HCT116 (cell line): ENCODE results near the gene GRM5. TPM values are rescaled to one million over a fixed set of nuclear protein-coding genes. Genes with fewer than 3 reads are reported as not detected.

ENCODE experiments used
- ATAC-seq: fragments of 200-7000 bp; cut with Tn5 transposase; 2 replicates; pipeline ENCODE4 v1.9.1; 2020; ENCODE audit warnings: mild to moderate bottlenecking, moderate library complexity
- BruUV-seq: library from RNA; stranded (reverse); fragments of 400-500 nt; replicated peaks from 2 replicates; lab custom pipeline; 2021; lab: Mats Ljungman, UMichigan
- CTCF ChIA-PET: fragments of 300-600 bp; sonication (Branson Sonifier 250); formaldehyde crosslinking; loops from one replicate; lab custom pipeline; 2021; ENCODE audit warnings: antibody characterized with exemption; lab: Charles Lee
- POLR2A ChIA-PET: fragments of 300-600, 350-600 bp; sonication (Branson Sonifier 250); formaldehyde crosslinking; loops from one replicate; lab custom pipeline; 2021; ENCODE audit warnings: antibody characterized with exemption; lab: Charles Lee
- RAD21 ChIA-PET, 2 experiments: fragments of 300-600 bp; sonication (Branson Sonifier 250); formaldehyde crosslinking; loops; one replicate each; lab custom pipeline; 2023; ENCODE audit warnings: low total read pairs in 2 of 2; ENCODE audit not compliant: uncharacterized antibody in 2 of 2, unreplicated experiment in 2 of 2, low non-redundant PET in 1 of 2; lab: Charles Lee
- DNase-seq: peaks from one replicate; pipeline ENCODE4 v3.0.0-alpha.2; 2010; ENCODE audit warnings: low read depth, low spot score
- H2AFZ ChIP-seq: fragments of 200-600 bp; shearing (Covaris generic), sonication (generic); 2 replicates; pipeline ENCODE4 v1.6.1; 2017; ENCODE audit warnings: low read depth, mixed run types, mixed read lengths, antibody characterized with exemption, low read length; ENCODE audit not compliant: poor library complexity, severe bottlenecking
- H3K27ac ChIP-seq: 2 replicates; pipeline ENCODE4 v1.5.1; 2012; ENCODE audit warnings: low read depth, low read length
- H3K27me3 ChIP-seq: fragments of 200-600 bp; sonication (generic); 2 replicates; pipeline ENCODE4 v1.6.1; 2016; ENCODE audit warnings: mixed run types, low read length, mixed read lengths; ENCODE audit not compliant: insufficient read depth
- H3K36me3 ChIP-seq, 2 experiments: fragments of 200-500 bp in 1 of 2; fragments of 200-600 bp in 1 of 2; sonication (Bioruptor generic) in 1 of 2; sonication (generic) in 1 of 2; 2 replicates each; pipeline versions ENCODE4 v1.5.1 to v1.6.1; 2014 to 2016; ENCODE audit warnings: low read length in 2 of 2, inconsistent platforms in 1 of 2, mixed read lengths in 1 of 2, mixed run types in 1 of 2; ENCODE audit not compliant: insufficient read depth in 2 of 2, control insufficient read depth in 1 of 2
- H3K4me1 ChIP-seq, 2 experiments: fragments of 200-600 bp in 1 of 2; sonication (generic) in 1 of 2; 2 replicates each; pipeline versions ENCODE4 v1.5.1 to v1.6.1; 2012 to 2017; ENCODE audit warnings: low read length in 2 of 2, inconsistent platforms in 1 of 2, mild to moderate bottlenecking in 1 of 2, mixed read lengths in 1 of 2, mixed run types in 1 of 2, moderate library complexity in 1 of 2; ENCODE audit not compliant: insufficient read depth in 2 of 2, control insufficient read depth in 1 of 2
- H3K4me2 ChIP-seq: fragments of 200-600 bp; sonication (generic); 2 replicates; pipeline ENCODE4 v1.6.1; 2017; ENCODE audit warnings: mixed run types, low read length, mixed read lengths
- H3K4me3 ChIP-seq, 2 experiments: fragments of 200-600 bp in 1 of 2; sonication (generic) in 1 of 2; replicated peaks in 1 of 2; 2 replicates each; pipeline ENCODE4 v1.5.1; 2011 to 2016; ENCODE audit warnings: low read length in 2 of 2, control low read depth in 1 of 2, low read depth in 1 of 2, mild to moderate bottlenecking in 1 of 2, mixed read lengths in 1 of 2, mixed run types in 1 of 2
- H3K79me2 ChIP-seq: fragments of 200-600 bp; sonication (generic); 2 replicates; pipeline ENCODE4 v1.6.1; 2017; ENCODE audit warnings: mild to moderate bottlenecking, mixed run types, low read length, moderate library complexity, mixed read lengths; ENCODE audit not compliant: insufficient read depth
- H3K9ac ChIP-seq: fragments of 200-600 bp; sonication (generic); 2 replicates; pipeline ENCODE4 v1.6.1; 2016; ENCODE audit warnings: low read length, mixed read lengths
- H3K9me2 ChIP-seq: fragments of 200-600 bp; sonication (generic), shearing (Covaris generic); 2 replicates; pipeline ENCODE4 v1.6.1; 2017; ENCODE audit warnings: mixed run types, mild to moderate bottlenecking, moderate library complexity; ENCODE audit not compliant: insufficient read depth
- H3K9me3 ChIP-seq, 2 experiments: fragments of 200-500 bp in 1 of 2; fragments of 200-600 bp in 1 of 2; sonication (Bioruptor generic) in 1 of 2; sonication (generic) in 1 of 2; 2 replicates each; pipeline ENCODE4 v1.6.1; 2014 to 2017; ENCODE audit warnings: low read length in 2 of 2, mixed read lengths in 2 of 2, inconsistent platforms in 1 of 2, low read depth in 1 of 2, mild to moderate bottlenecking in 1 of 2, mixed run types in 1 of 2, moderate library complexity in 1 of 2; ENCODE audit not compliant: control insufficient read depth in 1 of 2, insufficient read depth in 1 of 2
- H4K20me1 ChIP-seq: fragments of 200-600 bp; sonication (generic), shearing (Covaris generic); 2 replicates; pipeline ENCODE4 v1.6.1; 2017; ENCODE audit warnings: mixed run types, mild to moderate bottlenecking, moderate library complexity; ENCODE audit not compliant: insufficient read depth
- CBX3 ChIP-seq: IDR thresholded peaks from 2 replicates; pipeline ENCODE4 v1.6.1; 2012; ENCODE audit warnings: low read depth
- CEBPB ChIP-seq: IDR thresholded peaks from 2 replicates; pipeline ENCODE4 v1.6.1; 2012; ENCODE audit warnings: low read depth
- CTCF ChIP-seq, 3 experiments: fragments of 200-600 bp in 1 of 3; sonication (generic) in 1 of 3; IDR thresholded peaks in 2 of 3; conservative IDR thresholded peaks in 1 of 3; 2 replicates each; pipeline ENCODE4 v1.5.1; 2012 to 2017; ENCODE audit warnings: low read depth in 2 of 3, low read length in 2 of 3, antibody characterized with exemption in 1 of 3, borderline replicate concordance in 1 of 3, control low read depth in 1 of 3, mild to moderate bottlenecking in 1 of 3, mixed read lengths in 1 of 3, mixed run types in 1 of 3, moderate library complexity in 1 of 3; ENCODE audit not compliant: insufficient read depth in 1 of 3
- ELF1 ChIP-seq: IDR thresholded peaks from 2 replicates; pipeline ENCODE4 v1.6.1; 2012; ENCODE audit warnings: low read depth, borderline replicate concordance
- EZH2 ChIP-seq: fragments of 200-600 bp; sonication (generic); IDR thresholded peaks from 2 replicates; pipeline ENCODE4 v1.6.1; 2017; ENCODE audit warnings: antibody characterized with exemption, mixed run types
- EZH2phosphoT487 ChIP-seq: fragments of 200-600 bp; IDR thresholded peaks from 2 replicates; pipeline ENCODE4 v1.6.1; 2018; ENCODE audit warnings: antibody characterized with exemption, borderline replicate concordance
- JUND ChIP-seq: IDR thresholded peaks from 2 replicates; pipeline ENCODE4 v1.6.1; 2012
- POLR2AphosphoS5 ChIP-seq: IDR thresholded peaks from 2 replicates; pipeline ENCODE4 v1.6.1; 2011; ENCODE audit warnings: mild to moderate bottlenecking, low read depth, low read length, moderate library complexity
- REST ChIP-seq: IDR thresholded peaks from 2 replicates; pipeline ENCODE4 v1.6.1; 2012; ENCODE audit warnings: low read depth
- SIN3A ChIP-seq: IDR thresholded peaks from 2 replicates; pipeline ENCODE4 v1.6.1; 2012; ENCODE audit warnings: low read depth
- SP1 ChIP-seq: IDR thresholded peaks from 2 replicates; pipeline ENCODE4 v1.6.1; 2012; ENCODE audit warnings: low read depth
- TCF7L2 ChIP-seq: IDR thresholded peaks from 2 replicates; pipeline ENCODE4 v1.7.0; 2011; ENCODE audit warnings: borderline replicate concordance, inconsistent platforms; ENCODE audit not compliant: insufficient read depth, insufficient read length; ENCODE audit errors: extremely low read depth
- YY1 ChIP-seq: IDR thresholded peaks from 2 replicates; pipeline ENCODE4 v1.6.1; 2011; ENCODE audit warnings: low read length, low read depth, moderate library complexity, mild to moderate bottlenecking; ENCODE audit not compliant: insufficient replicate concordance; ENCODE audit errors: extremely low read depth
- ZFX ChIP-seq: fragments of 450-650 bp; IDR thresholded peaks from 2 replicates; pipeline ENCODE4 v1.6.1; 2017
- intact Hi-C: fragments of 100-400 bp; cut with micrococcal nuclease; formaldehyde crosslinking; loops from 2 replicates; pipeline ENCODE4 v1.10.0; 2022
- total RNA-seq: library from RNA; stranded (reverse); gene quantifications from one replicate; pipeline ENCODE4 v1.2.1, GENCODE V29; 2021; ENCODE audit not compliant: unreplicated experiment

GRM5 gene
- total RNA-seq, 1 experiment from 2014 or later, result not detected

GRCh38 chr11:88644724-88645123 is 421.1 kb downstream of the GRM5 start:
- DNase-seq (no peak), ATAC-seq (no peak)
- H3K9ac ChIP-seq, result no peak overlapping the region
- ChIA-PET POLR2A (no interaction called here), CTCF (no interaction called here), RAD21 (no interaction called here)
- no peak overlapping the region for H2AFZ ChIP-seq
- TF ChIP-seq ELF1 (no peak), CBX3 (no peak), EZH2 (no peak), EZH2phosphoT487 (no peak), CTCF (IDR thresholded peaks at IDR 0.05 in 2 of 3, conservative IDR thresholded peaks at IDR 0.05 in 1 of 3; ENCODE audit: borderline replicate concordance in 1 of 3, insufficient read depth in 1 of 3, low read depth in 2 of 3, low read length in 2 of 3) (no peak), TCF7L2 (no peak), SIN3A (no peak), POLR2AphosphoS5 (no peak), CEBPB (no peak), ZFX (no peak), YY1 (no peak), SP1 (no peak), JUND (no peak), REST (no peak)
- no peaks in the 10 kb centered on the region; the same call in 1 of the 2 replicates for H3K9me2 ChIP-seq
- H3K36me3 ChIP-seq, result no peaks in the 10 kb centered on the region
- H3K27me3 ChIP-seq, result no peaks in the 10 kb centered on the region
- no peak overlapping the region for H3K4me3 ChIP-seq
- no peaks in the 10 kb centered on the region for H3K9me3 ChIP-seq
- H4K20me1 ChIP-seq, result no peaks in the 10 kb centered on the region
- H3K27ac ChIP-seq, result no peak overlapping the region
- no TSS peak for BruUV-seq
- H3K4me2 ChIP-seq, result no peak overlapping the region
- intact Hi-C loops, result no loop called here
- no peaks in the 10 kb centered on the region for H3K4me1 ChIP-seq
- no peaks in the 10 kb centered on the region for H3K79me2 ChIP-seq
